RWPE1 (cell line): ENCODE data around the gene CENPF.

ENCODE experiments used
- CTCF ChIA-PET: fragments of 350-600 bp; sonication (Branson Sonifier 250); formaldehyde crosslinking; extraction: SDS; loops from one replicate; lab custom pipeline; 2021; lab: Yijun Ruan, JAX
- POLR2A ChIA-PET: fragments of 400-600 bp; formaldehyde crosslinking; extraction: SDS; loops from one replicate; lab custom pipeline; 2020; ENCODE audit warnings: antibody characterized with exemption; ENCODE audit not compliant: low non-redundant PET; lab: Yijun Ruan, JAX
- DNase-seq: peaks from one replicate; pipeline ENCODE4 v3.0.0; 2012; ENCODE audit warnings: low spot score
- H3K27ac ChIP-seq: fragments of 450-650 bp; 2 replicates; pipeline ENCODE4 v1.5.1; 2017
- CTCF ChIP-seq: fragments of 450-650 bp; conservative IDR thresholded peaks from 2 replicates; pipeline ENCODE4 v1.5.1; 2017; ENCODE audit warnings: low read depth, mild to moderate bottlenecking

CENPF gene, protein sequence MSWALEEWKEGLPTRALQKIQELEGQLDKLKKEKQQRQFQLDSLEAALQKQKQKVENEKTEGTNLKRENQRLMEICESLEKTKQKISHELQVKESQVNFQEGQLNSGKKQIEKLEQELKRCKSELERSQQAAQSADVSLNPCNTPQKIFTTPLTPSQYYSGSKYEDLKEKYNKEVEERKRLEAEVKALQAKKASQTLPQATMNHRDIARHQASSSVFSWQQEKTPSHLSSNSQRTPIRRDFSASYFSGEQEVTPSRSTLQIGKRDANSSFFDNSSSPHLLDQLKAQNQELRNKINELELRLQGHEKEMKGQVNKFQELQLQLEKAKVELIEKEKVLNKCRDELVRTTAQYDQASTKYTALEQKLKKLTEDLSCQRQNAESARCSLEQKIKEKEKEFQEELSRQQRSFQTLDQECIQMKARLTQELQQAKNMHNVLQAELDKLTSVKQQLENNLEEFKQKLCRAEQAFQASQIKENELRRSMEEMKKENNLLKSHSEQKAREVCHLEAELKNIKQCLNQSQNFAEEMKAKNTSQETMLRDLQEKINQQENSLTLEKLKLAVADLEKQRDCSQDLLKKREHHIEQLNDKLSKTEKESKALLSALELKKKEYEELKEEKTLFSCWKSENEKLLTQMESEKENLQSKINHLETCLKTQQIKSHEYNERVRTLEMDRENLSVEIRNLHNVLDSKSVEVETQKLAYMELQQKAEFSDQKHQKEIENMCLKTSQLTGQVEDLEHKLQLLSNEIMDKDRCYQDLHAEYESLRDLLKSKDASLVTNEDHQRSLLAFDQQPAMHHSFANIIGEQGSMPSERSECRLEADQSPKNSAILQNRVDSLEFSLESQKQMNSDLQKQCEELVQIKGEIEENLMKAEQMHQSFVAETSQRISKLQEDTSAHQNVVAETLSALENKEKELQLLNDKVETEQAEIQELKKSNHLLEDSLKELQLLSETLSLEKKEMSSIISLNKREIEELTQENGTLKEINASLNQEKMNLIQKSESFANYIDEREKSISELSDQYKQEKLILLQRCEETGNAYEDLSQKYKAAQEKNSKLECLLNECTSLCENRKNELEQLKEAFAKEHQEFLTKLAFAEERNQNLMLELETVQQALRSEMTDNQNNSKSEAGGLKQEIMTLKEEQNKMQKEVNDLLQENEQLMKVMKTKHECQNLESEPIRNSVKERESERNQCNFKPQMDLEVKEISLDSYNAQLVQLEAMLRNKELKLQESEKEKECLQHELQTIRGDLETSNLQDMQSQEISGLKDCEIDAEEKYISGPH (N-terminal part only)

GRCh38 chr1:214602764-214603657, at the start of gene CENPF:
Gene CENPF (plus strand): TSS chr1:214603195. CDS start chr1:214613755, 10,560 bp downstream.
- peak; percentile 99 for DNase-seq
- TF ChIP-seq CTCF: no peak
- H3K27ac ChIP-seq: peak within 1 kb of the TSS; percentile 88
- POLR2A ChIA-PET: no interaction called here
- CTCF ChIA-PET: interaction anchor here (0.6 kb wide), 1 partner anchor 1641 kb away, joined by 4 read pairs; no protein-coding TSS in a partner anchor

DNA sequence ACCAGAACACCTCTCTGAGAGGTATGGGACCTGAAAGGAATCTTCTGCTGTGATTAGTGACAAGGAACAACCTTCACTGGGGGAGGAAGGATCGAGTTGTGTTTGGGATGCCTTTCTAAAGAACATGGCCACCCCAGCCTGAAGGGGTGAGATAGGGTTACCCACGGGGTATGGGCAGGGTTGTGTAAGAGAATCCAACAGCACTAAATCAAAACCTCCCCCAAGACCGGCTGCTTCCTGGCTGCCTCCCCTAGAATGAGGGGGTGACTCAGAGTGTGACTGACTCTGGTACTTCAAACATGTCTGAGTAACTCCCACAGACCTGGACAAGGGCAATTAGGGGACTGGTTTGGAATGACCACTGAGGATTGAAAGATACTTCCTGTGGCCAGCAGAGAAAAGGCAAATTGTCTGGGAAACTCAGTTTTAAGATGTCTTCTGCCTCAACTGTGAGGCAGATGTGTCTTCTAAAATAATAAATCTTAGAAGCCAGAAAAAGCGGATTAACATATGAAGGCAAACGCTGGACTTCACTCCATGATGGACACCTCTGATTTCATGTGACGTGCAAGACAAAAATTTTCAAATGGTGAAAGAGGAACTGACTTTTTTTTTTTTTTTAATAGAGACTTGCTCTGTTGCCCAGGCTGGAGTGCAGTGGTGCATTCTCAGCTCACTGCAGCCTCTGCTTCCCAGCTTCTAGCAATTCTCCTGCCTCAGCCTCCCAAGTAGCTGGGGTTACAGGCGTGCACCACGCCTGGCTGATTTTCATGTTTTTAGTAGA, 44.9 kb upstream of the CENPF start:
- ChIA-PET CTCF (interaction anchor here (0.7 kb wide), 1 partner anchor 9 kb away, joined by 5 read pairs; no protein-coding TSS in a partner anchor), POLR2A (no interaction called here)
- peak; percentile 65 for DNase-seq
- peak overlapping the region; percentile 69 for H3K27ac ChIP-seq
- TF ChIP-seq CTCF: no peak

DNA sequence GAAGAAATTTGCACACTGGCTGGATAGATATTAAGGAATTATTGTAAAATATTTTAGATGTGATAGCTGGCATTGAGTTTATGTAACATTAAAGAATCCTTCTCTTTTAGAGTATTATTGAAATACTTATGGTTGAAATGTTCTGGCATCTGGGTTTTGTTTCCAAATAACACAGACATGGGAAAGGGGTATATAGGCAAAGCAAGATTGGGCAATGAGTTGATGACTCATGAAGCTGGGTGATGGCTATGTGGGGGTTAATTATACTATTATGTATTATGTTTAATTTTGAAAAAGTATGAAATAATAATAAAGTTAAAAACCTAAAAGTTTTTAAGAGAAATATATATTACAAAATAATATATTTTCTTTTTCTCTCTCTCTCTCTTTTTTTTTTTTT, 39.1 kb upstream of the CENPF start:
- peak overlapping the region; percentile 56 for H3K27ac ChIP-seq
- ChIA-PET POLR2A (no interaction called here), CTCF (interaction anchor here (0.5 kb wide), 1 partner anchor 187 kb away, joined by 6 read pairs; no protein-coding TSS in a partner anchor)
- TF ChIP-seq CTCF: no peak
- DNase-seq: no peak

- TF ChIP-seq CTCF: no peak
- H3K27ac ChIP-seq: peak overlapping the region; percentile 54; the same call in 1 of the 2 replicates
- ChIA-PET CTCF (interaction anchor here (0.6 kb wide), 2 partner anchors 13 to 1401 kb away, joined by 3 to 5 read pairs; no protein-coding TSS in a partner anchor), POLR2A (no interaction called here)
- no peak for DNase-seq
Measured at GRCh38 chr1:214565310-214565709, 37.7 kb upstream of the CENPF start.
